Neural progenitor cell (in vitro differentiated cells): ENCODE measurements around the gene NDN.

Experiments
- EZH2 ChIP-seq: fragments of 200-600 bp; sonication (generic); IDR thresholded peaks from 2 replicates; pipeline ENCODE4 v1.6.1; 2017; ENCODE audit warnings: antibody characterized with exemption, mild to moderate bottlenecking, moderate library complexity
- TF ChIP-seq, protein P1 (sequence below): fragments of 200-600 bp; sonication (generic); IDR thresholded peaks from 2 replicates; pipeline ENCODE4 v1.5.1; 2017; ENCODE audit warnings: antibody characterized with exemption, mild to moderate bottlenecking

DNA sequence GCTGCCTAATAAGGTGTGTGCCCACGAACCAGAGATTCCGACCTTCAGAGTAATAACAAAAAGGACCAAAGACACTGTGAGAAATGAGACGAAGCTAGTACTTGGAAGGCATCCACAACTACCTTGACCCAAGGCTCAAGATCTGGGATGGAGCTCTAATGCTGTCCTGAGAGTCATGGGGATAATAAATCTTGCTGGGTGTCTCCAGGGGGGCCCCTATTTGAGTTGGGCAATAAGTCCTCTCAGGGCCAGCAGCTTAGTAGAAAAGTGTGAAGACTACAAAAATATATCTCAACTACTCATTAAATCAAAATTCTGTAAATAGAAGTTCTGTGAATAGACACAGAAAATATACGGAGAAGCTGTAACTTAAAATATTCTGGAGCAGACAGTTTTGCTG is 2.9 kb upstream of the NDN start:
- TF ChIP-seq, protein P1, sequence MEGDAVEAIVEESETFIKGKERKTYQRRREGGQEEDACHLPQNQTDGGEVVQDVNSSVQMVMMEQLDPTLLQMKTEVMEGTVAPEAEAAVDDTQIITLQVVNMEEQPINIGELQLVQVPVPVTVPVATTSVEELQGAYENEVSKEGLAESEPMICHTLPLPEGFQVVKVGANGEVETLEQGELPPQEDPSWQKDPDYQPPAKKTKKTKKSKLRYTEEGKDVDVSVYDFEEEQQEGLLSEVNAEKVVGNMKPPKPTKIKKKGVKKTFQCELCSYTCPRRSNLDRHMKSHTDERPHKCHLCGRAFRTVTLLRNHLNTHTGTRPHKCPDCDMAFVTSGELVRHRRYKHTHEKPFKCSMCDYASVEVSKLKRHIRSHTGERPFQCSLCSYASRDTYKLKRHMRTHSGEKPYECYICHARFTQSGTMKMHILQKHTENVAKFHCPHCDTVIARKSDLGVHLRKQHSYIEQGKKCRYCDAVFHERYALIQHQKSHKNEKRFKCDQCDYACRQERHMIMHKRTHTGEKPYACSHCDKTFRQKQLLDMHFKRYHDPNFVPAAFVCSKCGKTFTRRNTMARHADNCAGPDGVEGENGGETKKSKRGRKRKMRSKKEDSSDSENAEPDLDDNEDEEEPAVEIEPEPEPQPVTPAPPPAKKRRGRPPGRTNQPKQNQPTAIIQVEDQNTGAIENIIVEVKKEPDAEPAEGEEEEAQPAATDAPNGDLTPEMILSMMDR: no peak
- TF ChIP-seq EZH2: no peak
